ENCODE measurements around the gene TFAP2D.
A peak's percentile ranks its signal among the peaks of the same experiment; 100 is the strongest.

The TFAP2D gene

GRCh38 chr6:50721978-50722377 lies 8.7 kb downstream of the TFAP2D start:
- no peak for DNase-seq

GRCh38 chr6:50722829-50723554 lies 9.7 kb downstream of the TFAP2D start:
- no peak for DNase-seq

- no peak for DNase-seq
Measured at GRCh38 chr6:50724381-50725124, 11.2 kb downstream of the TFAP2D start.

- no peak for DNase-seq
Measured at GRCh38 chr6:50734488-50734887, 21.2 kb downstream of the TFAP2D start.

GRCh38 chr6:50742161-50742560 lies 28.8 kb downstream of the TFAP2D start:
- DNase-seq, result no peak

- DNase-seq, result no peak
Measured at GRCh38 chr6:50744976-50745375, 31.6 kb downstream of the TFAP2D start.

GRCh38 chr6:50762798-50763197 lies 49.5 kb downstream of the TFAP2D start:
- no peak for DNase-seq

- no peak for DNase-seq
Measured at GRCh38 chr6:50778696-50779095, 65.4 kb downstream of the TFAP2D start.

GRCh38 chr6:50780382-50780781 lies 67.1 kb downstream of the TFAP2D start:
- no peak for DNase-seq

GRCh38 chr6:50785921-50786320 lies 72.6 kb downstream of the TFAP2D start:
- no peak for DNase-seq

GRCh38 chr6:50791900-50792508 lies 78.7 kb downstream of the TFAP2D start:
- DNase-seq, result peak; percentile 37

- DNase-seq, result no peak
Measured at GRCh38 chr6:50792771-50793170, 79.4 kb downstream of the TFAP2D start.

- DNase-seq, result no peak
Measured at GRCh38 chr6:50795574-50795973, 82.2 kb downstream of the TFAP2D start.

- DNase-seq, result no peak
Measured at GRCh38 chr6:50804283-50804682, 91.0 kb downstream of the TFAP2D start.

GRCh38 chr6:50807035-50807434 lies 93.7 kb downstream of the TFAP2D start:
- no peak for DNase-seq

- no peak for DNase-seq
Measured at GRCh38 chr6:50815436-50816114, 102.2 kb downstream of the TFAP2D start.

GRCh38 chr6:50816115-50816675 lies 102.9 kb downstream of the TFAP2D start:
- DNase-seq, result peak; percentile 59

- no peak for DNase-seq
Measured at GRCh38 chr6:50816947-50817645, 103.8 kb downstream of the TFAP2D start.

- DNase-seq, result no peak
Measured at GRCh38 chr6:50817646-50817950, 104.3 kb downstream of the TFAP2D start.

GRCh38 chr6:50818020-50818419 lies 104.7 kb downstream of the TFAP2D start:
- DNase-seq, result no peak

- no peak for DNase-seq
Measured at GRCh38 chr6:50818673-50819072, 105.3 kb downstream of the TFAP2D start, which contains the start of gene TFAP2B. TFAP2B (plus strand) TSS chr6:50818871; CDS start chr6:50818892, 21 bp downstream.

GRCh38 chr6:50819466-50819903 lies 106.2 kb downstream of the TFAP2D start:
- no peak for DNase-seq

Data from NCI-H2029 (cell line).